CD4-positive, alpha-beta T cell (primary cell): ENCODE measurements around the gene FMO3. TPM values are rescaled to one million over a fixed set of nuclear protein-coding genes. Genes with fewer than 3 reads are reported as not detected.

Source experiments
- ATAC-seq: fragments of 200-7000 bp; cut with Tn5 transposase; one replicate; pipeline ENCODE4 v1.10.0; 2022; ENCODE audit warnings: mild to moderate bottlenecking; ENCODE audit not compliant: poor library complexity
- CTCF ChIA-PET: fragments of 350-600 bp; sonication (Branson Sonifier 250); formaldehyde crosslinking; loops from one replicate; lab custom pipeline; 2021; ENCODE audit warnings: antibody characterized with exemption, inconsistent platforms; lab: Charles Lee
- POLR2A ChIA-PET: fragments of 350-600 bp; sonication (Branson Sonifier 250); formaldehyde crosslinking; loops from one replicate; lab custom pipeline; 2021; ENCODE audit warnings: antibody characterized with exemption, inconsistent platforms; lab: Charles Lee
- DNase-seq, 14 experiments: peaks; one replicate each; pipeline ENCODE4 v3.0.0-alpha.2; 2013 to 2020; ENCODE audit warnings: mixed read lengths in 2 of 14
- H3K27ac ChIP-seq, 2 donors: one replicate each; pipeline versions ENCODE4 v1.5.1 to v1.7.0; 2013; ENCODE audit warnings: low read length in 2 of 2, low read depth in 1 of 2, mild to moderate bottlenecking in 1 of 2
- H3K27me3 ChIP-seq, 2 experiments: 1 replicate in 1 of 2; 2 replicates in 1 of 2; pipeline versions ENCODE4 v1.6.1 to v1.7.0; 2013; ENCODE audit warnings: low read length in 2 of 2, control low read depth in 1 of 2, mild to moderate bottlenecking in 1 of 2, moderate library complexity in 1 of 2; ENCODE audit not compliant: insufficient read depth in 2 of 2, control insufficient read depth in 1 of 2
- H3K36me3 ChIP-seq: one replicate; pipeline ENCODE4 v1.6.1; 2013; ENCODE audit warnings: low read length, control low read depth; ENCODE audit not compliant: insufficient read depth
- H3K4me1 ChIP-seq: one replicate; pipeline ENCODE4 v1.6.1; 2013; ENCODE audit warnings: low read length, control low read depth; ENCODE audit not compliant: insufficient read depth
- H3K4me3 ChIP-seq: one replicate; pipeline ENCODE4 v1.5.1; 2013; ENCODE audit warnings: mild to moderate bottlenecking, low read length, moderate library complexity
- H3K9me3 ChIP-seq, 2 experiments: 1 replicate in 1 of 2; 2 replicates in 1 of 2; pipeline versions ENCODE4 v1.6.1 to v1.7.0; 2013; ENCODE audit warnings: low read length in 2 of 2, mild to moderate bottlenecking in 2 of 2, control low read depth in 1 of 2, moderate library complexity in 1 of 2; ENCODE audit not compliant: control insufficient read depth in 1 of 2, insufficient read depth in 1 of 2
- H3K27ac Mint-ChIP-seq: one replicate; pipeline ENCODE4 v1.8.0; 2020; ENCODE audit warnings: mixed read lengths
- H3K27me3 Mint-ChIP-seq: one replicate; pipeline ENCODE4 v1.8.0; 2021; ENCODE audit warnings: mixed read lengths
- H3K36me3 Mint-ChIP-seq: one replicate; pipeline ENCODE4 v1.8.0; 2021; ENCODE audit warnings: low read depth, mixed read lengths
- H3K4me1 Mint-ChIP-seq: one replicate; pipeline ENCODE4 v1.8.0; 2021; ENCODE audit warnings: low read depth, mixed read lengths
- H3K4me3 Mint-ChIP-seq: one replicate; pipeline ENCODE4 v1.8.0; 2020; ENCODE audit warnings: mild to moderate bottlenecking, mixed read lengths
- H3K9me3 Mint-ChIP-seq: one replicate; pipeline ENCODE4 v1.8.0; 2020; ENCODE audit warnings: mixed read lengths
- CTCF ChIP-seq: fragments of 200-600 bp; IDR thresholded peaks from one replicate; pipeline ENCODE4 v1.8.0; 2022; ENCODE audit warnings: antibody characterized with exemption, mild to moderate bottlenecking
- intact Hi-C, 2 experiments: fragments of 100-400 bp; cut with DNase I in 1 of 2; cut with micrococcal nuclease in 1 of 2; formaldehyde crosslinking; loops; one replicate each; pipeline versions ENCODE4 v1.15.1 to v1.9.0; 2023 to 2025; cut with DNase I, micrococcal nuclease
- polyA plus RNA-seq, 2 donors: library from polyadenylated mRNA; unstranded; fragments of 120-200 nt; gene quantifications; one replicate each; pipeline ENCODE4 v1.2.1, GENCODE V29; 2013
- total RNA-seq, 174 experiments: library from RNA in 2 of 174; stranded (reverse) in 2 of 174; gene quantifications; one replicate each; pipeline ENCODE4 v1.2.3 and lab custom pipeline; 2021 to 2026

FMO3 gene
- total RNA-seq (not detected), total RNA-seq (lab: John Stamatoyannopoulos, UW) (0 to 0.07 (median 0) reads per million in 172 experiments)
- polyA plus RNA-seq (2013, experiment 1 of 2), result not detected
- polyA plus RNA-seq (2013, experiment 2 of 2), result not detected

GRCh38 chr1:171090604-171091003, at the start of gene FMO3:
FMO3 (plus strand) TSS chr1:171090905; CDS start chr1:171092659, 1,754 bp downstream.
- Mint-ChIP-seq H3K9me3 (no peaks in the 10 kb centered on the region), H3K4me3 (no peak within 1 kb of the TSS), H3K4me1 (no peaks in the 10 kb centered on the region), H3K27ac (no peak within 1 kb of the TSS), H3K36me3 (no peaks in the 10 kb centered on the region), H3K27me3 (peaks cover 4% of the 10 kb centered on the region)
- ATAC-seq (no peak), DNase-seq (no peak)
- intact Hi-C loops, result no loop called here
- Histone ChIP-seq H3K9me3 (no peaks in the 10 kb centered on the region), H3K4me3 (no peak within 1 kb of the TSS), H3K4me1 (no peaks in the 10 kb centered on the region), H3K27me3 (no peaks in the 10 kb centered on the region), H3K36me3 (no peaks in the 10 kb centered on the region), H3K27ac (no peak within 1 kb of the TSS)
- POLR2A ChIA-PET, result no interaction called here
- CTCF ChIA-PET, result no interaction called here
- no peak for TF ChIP-seq CTCF

GRCh38 chr1:171048014-171048413, 42.7 kb upstream of the FMO3 start:
- Histone ChIP-seq H3K4me1 (no peaks in the 10 kb centered on the region), H3K4me3 (no peak overlapping the region), H3K27me3 (peaks cover 0 to 4% of the 10 kb centered on the region in 2 experiments), H3K36me3 (no peaks in the 10 kb centered on the region), H3K9me3 (peaks cover 0 to 12% of the 10 kb centered on the region in 2 experiments), H3K27ac (no peak overlapping the region)
- no peaks in the 10 kb centered on the region for H3K4me1 Mint-ChIP-seq
- ATAC-seq (no peak), DNase-seq (no peak)
- TF ChIP-seq CTCF, result no peak
- H3K4me3 Mint-ChIP-seq, result no peak overlapping the region
- no peaks in the 10 kb centered on the region for H3K36me3 Mint-ChIP-seq
- H3K27ac Mint-ChIP-seq, result no peak overlapping the region
- intact Hi-C loops, result no loop called here
- H3K9me3 Mint-ChIP-seq, result peaks cover 24% of the 10 kb centered on the region
- CTCF ChIA-PET, result no interaction called here
- POLR2A ChIA-PET, result no interaction called here
- peaks cover 11% of the 10 kb centered on the region for H3K27me3 Mint-ChIP-seq

- Mint-ChIP-seq H3K27ac (no peak overlapping the region), H3K9me3 (peaks cover 13% of the 10 kb centered on the region), H3K4me3 (no peak overlapping the region), H3K4me1 (no peaks in the 10 kb centered on the region), H3K36me3 (no peaks in the 10 kb centered on the region), H3K27me3 (peaks cover 13% of the 10 kb centered on the region)
- intact Hi-C loops, result no loop called here
- no peak for TF ChIP-seq CTCF
- ChIA-PET CTCF (no interaction called here), POLR2A (no interaction called here)
- H3K36me3 ChIP-seq, result no peaks in the 10 kb centered on the region
- H3K27me3 ChIP-seq, result peaks cover 0 to 6% of the 10 kb centered on the region in 2 experiments
- H3K4me3 ChIP-seq, result no peak overlapping the region
- no peaks in the 10 kb centered on the region for H3K4me1 ChIP-seq
- H3K27ac ChIP-seq, result no peak overlapping the region
- ATAC-seq (no peak), DNase-seq (no peak)
- peaks cover 0 to 13% of the 10 kb centered on the region in 2 experiments for H3K9me3 ChIP-seq
Observed at GRCh38 chr1:171052977-171053376, 37.7 kb upstream of the FMO3 start.
